Activated T-helper 1 cell treated with anti-CD3 and anti-CD28 coated beads, Interleukin-2, amount 50 U/mL, for 16 hours (primary cell): ENCODE results near the gene CCDC91.

Experiments used
- DNase-seq, 2 donors: peaks; one replicate each; pipeline ENCODE4 v3.0.0-alpha.2; 2020; ENCODE audit warnings: low read depth in 1 of 2, low spot score in 1 of 2

The CCDC91 gene

DNA sequence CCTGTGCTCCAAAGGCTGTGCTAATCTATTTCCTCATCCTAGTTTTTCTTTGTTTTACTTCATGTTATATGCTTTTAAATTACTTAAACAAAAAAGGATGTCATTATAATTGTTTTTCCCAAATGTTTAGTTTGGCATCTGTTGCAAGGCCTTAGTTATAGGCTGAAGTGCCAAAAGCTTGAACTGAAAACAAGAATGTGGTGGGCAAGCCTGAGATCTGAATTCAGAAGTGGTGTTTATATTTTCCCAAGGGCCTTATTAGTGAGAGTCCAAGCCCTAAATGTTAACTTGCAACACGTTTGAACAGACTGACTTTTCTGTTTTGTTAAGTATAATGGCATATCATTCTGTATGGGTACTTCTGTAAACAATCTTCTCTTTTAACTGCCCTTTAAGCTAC is 326.8 kb downstream of the CCDC91 start:
- DNase-seq, result no peak

DNA sequence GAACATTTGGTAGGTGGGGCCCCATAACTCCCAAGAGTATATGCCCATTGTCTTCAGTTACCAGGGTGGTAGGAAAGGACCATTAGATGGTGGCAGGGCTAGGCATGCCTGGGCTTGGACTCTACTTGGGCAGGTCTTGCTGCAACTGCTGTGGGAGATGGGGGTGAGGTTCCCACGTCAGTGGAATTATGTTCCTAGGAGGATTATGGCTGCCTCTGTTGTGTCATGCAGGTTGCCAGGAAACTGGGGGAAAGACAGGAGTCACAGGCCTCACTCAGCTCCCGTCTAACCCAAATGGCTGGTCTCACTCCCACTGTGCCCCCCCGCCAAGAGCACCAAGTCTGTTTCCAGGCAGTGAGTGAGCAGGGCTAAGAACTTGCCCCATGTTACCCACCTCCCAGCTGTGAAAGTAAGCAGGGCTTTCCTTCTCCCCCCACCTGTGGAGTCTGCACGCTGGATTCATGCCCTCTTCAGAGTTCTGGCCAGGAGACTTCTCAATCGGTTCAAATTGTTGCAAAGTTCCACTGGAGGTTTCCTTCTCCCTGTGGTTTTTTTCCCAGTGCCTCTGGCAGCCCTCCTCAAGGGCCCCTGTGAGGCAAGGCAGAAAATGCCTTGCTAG is 337.5 kb downstream of the CCDC91 start:
- DNase-seq, result no peak

GRCh38 chr12:28535216-28535615 is 345.0 kb downstream of the CCDC91 start:
- no peak for DNase-seq

DNA sequence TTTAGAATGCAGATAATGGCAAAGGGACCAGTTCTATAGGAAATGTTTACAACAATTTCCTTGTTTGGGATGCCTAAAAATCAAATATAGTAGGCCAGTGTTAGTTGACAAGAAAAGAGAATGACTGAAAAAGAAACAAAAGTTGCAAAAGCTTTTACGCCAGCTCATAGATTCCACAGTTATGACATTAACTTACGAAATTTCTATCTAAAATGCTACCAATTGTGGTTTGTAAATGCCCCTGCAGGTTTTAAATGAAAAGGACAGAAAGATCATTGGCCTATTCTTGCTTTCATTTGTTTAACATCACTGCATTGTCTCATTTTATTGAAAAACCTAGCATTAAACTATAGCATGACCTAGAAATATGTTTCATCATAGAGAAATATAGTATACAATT is 345.8 kb downstream of the CCDC91 start:
- no peak for DNase-seq

DNA sequence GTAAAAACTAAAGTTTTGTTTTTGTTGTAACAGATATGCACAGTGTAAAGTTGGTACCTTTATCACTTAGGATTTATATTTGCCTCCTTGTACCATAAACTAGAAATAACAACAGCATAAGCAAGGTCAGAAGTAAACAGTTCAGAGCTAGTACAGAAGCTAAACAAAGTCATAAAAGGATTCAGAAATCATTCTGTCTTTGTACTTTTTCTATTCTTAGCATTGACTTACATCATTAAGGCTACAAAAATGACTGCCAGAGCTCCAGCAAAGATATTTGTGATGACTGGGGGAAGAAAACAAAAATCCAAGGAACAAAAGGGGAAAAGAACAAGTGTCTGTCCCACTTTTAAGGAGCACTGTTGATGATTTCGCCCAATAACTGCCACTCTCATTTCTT is 347.2 kb downstream of the CCDC91 start:
- DNase-seq, result no peak

GRCh38 chr12:28539691-28540323 is 349.6 kb downstream of the CCDC91 start:
- DNase-seq, result no peak

- no peak for DNase-seq
These were observed 350.1 kb downstream of the CCDC91 start for GRCh38 chr12:28540324-28540714.

GRCh38 chr12:28543021-28543890 is 353.0 kb downstream of the CCDC91 start:
- DNase-seq, result no peak

DNA sequence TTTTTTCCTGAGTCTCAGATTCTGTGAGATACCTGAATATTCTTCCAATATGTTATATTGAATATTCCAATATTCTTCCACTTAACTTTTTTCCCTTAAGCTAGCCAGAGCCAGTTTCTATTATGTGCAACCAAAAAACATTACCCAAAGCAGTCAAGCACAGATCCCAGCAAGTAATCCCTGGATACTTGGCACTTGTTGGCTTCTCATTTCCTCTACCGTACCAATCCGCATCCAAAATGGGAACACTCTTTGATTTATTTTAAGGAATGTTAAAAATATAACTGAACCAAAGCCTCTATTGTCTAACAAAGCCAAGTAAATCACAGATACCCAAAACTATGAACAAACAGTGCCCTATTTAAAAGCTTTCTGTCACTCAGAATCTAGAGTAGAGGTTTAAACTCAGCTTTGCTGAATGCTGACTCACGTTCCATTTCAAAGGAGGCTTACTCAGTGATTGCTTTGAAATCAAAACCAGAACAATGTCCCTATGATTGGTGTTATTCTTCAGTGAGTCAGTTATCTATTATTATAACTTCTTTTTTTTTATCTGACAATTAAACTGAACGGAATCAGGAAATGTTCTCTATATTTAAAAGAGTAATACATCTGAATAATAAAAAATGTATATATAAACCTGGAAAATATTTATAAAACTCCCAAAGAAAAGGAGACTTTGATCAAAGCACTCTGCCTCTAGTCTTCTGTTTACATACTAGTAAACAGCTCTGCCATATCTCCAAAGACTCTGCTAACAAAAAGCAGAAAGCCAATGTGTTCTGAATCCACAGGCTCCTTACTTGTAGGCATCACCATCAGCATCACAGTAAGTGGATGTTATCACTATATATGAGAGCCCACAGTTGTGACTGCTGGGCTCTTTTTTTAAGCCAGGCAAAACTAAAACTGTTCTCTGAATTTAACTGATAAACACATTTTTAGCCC is 360.8 kb downstream of the CCDC91 start:
- DNase-seq, result no peak

GRCh38 chr12:28552251-28552970 is 362.2 kb downstream of the CCDC91 start:
- no peak for DNase-seq

DNA sequence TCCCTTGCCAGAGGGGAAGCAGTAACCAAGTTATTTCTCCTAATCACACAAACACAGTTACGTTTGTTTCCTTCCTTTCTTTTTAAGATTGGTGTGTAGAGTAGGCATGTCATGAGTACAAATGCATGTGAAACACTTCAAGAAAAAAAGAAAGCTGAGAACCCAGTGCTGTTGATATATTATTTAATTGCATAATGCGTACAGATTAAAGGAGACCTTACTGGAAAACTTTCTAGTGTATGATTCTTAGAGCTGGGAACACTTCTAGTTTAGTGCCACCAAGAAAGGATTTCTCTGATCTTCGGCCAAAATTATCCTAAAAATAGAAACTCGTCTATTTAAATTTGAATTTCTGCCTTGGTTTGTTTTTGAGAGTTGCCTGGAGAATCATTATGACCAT is 365.5 kb downstream of the CCDC91 start:
- no peak for DNase-seq

GRCh38 chr12:28558250-28558649 is 368.0 kb downstream of the CCDC91 start:
- no peak for DNase-seq

DNA sequence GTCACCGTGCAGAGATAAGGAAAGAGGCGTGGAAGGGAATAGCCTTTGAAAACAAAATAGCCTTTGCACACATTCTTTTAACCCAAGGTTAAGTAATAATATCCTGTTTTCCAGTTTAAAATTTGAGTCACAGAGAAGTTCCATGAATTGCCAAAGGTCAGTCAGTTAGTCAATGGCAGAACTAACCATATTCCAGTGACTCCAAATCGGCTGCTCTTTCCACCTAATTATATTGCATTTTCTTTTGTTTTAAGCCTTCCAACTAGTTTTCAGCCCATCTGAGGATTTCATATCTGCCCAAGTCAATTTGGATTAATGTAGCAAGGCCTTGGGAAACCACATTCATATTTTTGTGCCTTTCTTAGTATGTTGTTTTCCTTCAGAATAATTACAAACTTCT is 373.0 kb downstream of the CCDC91 start:
- no peak for DNase-seq

DNA sequence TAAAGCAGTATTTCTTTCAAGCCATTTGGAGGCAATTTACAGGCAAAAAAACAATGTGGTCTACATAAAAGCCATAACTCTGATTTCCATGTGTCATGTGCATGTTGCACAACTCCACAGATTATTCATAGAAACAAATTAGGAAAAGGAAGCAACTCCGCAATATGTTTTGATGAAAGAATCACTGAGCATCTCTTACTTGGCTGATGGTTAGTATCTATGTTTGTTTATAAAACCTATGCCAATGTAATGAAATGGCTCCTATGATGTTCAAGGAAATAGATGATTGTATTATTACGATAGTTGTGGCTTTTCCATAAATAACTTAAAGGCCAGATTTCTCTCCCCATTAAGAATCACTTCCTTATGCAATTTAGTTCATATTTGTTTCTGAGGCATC is 373.7 kb downstream of the CCDC91 start:
- DNase-seq, result no peak

GRCh38 chr12:28568118-28568517 is 377.9 kb downstream of the CCDC91 start:
- DNase-seq, result no peak

GRCh38 chr12:28568704-28569103 is 378.4 kb downstream of the CCDC91 start:
- no peak for DNase-seq

DNA sequence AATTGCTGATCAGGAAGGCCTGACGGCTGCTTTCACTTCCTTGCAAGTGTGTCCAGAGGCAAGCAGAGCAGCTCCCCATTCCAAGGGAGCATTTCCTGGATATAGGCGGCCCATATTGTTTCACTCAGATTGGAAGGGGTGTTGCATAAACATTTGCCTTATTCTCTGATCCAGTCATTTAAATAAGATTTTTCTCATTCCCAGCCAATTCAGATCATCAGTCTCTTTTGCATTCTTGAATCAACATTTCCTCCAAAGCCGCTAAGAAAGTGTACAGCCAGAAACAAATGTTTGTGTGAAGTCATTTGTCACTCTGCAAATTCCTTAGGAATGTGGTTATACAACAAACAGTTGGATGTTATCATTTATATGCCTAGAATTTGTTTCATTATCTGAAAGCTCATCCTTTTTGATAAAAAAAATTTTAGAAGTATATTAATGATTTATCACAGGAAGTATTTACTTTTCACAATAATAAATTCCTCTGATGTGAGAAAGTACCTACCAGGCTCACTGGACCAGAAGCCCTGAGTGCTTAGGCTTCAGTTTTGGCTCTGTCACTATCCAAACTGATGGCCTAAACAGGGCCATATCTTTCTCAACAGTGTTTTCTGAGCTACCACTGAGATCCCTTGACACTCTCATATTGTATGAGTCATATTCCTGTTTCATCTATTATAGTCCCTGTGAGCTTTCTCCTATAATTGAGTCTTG is 379.6 kb downstream of the CCDC91 start:
- DNase-seq, result no peak

DNA sequence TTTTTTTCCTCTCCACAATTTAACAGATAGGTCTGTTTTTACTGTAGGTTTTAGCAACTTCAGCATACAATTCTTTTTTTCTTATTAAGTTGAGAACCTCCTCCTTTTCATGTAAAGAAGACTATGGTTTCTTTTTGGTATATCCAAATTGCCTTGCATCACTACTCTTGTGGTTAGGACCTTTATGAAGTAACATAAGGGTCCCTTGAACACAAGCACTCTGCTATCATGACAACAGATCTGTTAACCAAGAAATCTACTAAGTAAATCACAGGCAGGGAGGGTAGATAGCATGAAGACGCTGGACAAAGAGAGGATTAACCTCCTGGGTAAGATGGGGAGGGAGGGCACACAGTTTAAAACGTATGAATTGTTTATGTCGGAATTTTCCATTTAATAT is 380.6 kb downstream of the CCDC91 start:
- no peak for DNase-seq

GRCh38 chr12:28574746-28575592 is 384.7 kb downstream of the CCDC91 start:
- no peak for DNase-seq
